Adrenal gland (tissue), 12 donors: ENCODE measurements around the gene GOLGB1. TPM values are rescaled to one million over a fixed set of nuclear protein-coding genes. Genes with fewer than 3 reads are reported as not detected.
"Not testable (repeated sequence)": the region's sequence is repeated elsewhere in the genome, so short reads cannot be mapped to it uniquely, and the experiment has no call there.

ENCODE experiments used
- DNase-seq, 7 donors: peaks; one replicate each; pipeline ENCODE4 v3.0.0-alpha.2; 2019 to 2020
- H3K27ac ChIP-seq, 5 donors: fragments of 200-600 bp; sonication (generic) in 4 of 5; 1 replicate in 3 of 5; 2 replicates in 2 of 5; pipeline versions ENCODE4 v1.5.1 to v1.8.0; 2016 to 2020; ENCODE audit warnings: mild to moderate bottlenecking in 1 of 5
- H3K27me3 ChIP-seq: fragments of 200-600 bp; 2 replicates; pipeline ENCODE4 v1.8.0; 2021
- H3K36me3 ChIP-seq, 2 donors: fragments of 200-600 bp; replicated peaks in 1 of 2; 1 replicate in 1 of 2; 2 replicates in 1 of 2; pipeline versions ENCODE4 v1.5.1 to v1.8.0; 2018 to 2022
- H3K4me1 ChIP-seq, 2 donors: fragments of 200-600 bp; replicated peaks in 1 of 2; 1 replicate in 1 of 2; 2 replicates in 1 of 2; pipeline versions ENCODE4 v1.5.1 to v1.8.0; 2018 to 2021
- H3K4me3 ChIP-seq, 4 donors: fragments of 200-600 bp; sonication (generic) in 3 of 4; one replicate each; pipeline ENCODE4 v1.5.1; 2016 to 2018
- H3K9me3 ChIP-seq, 3 donors: fragments of 200-600 bp; sonication (generic) in 1 of 3; replicated peaks in 1 of 3; 1 replicate in 2 of 3; 2 replicates in 1 of 3; pipeline versions ENCODE4 v1.5.1 to v1.8.0; 2016 to 2021
- POLR2A ChIP-seq, 2 donors: fragments of 450-650 bp; IDR thresholded peaks; one replicate each; pipeline ENCODE4 v1.6.1; 2017; ENCODE audit warnings: antibody characterized with exemption in 2 of 2, mild to moderate bottlenecking in 2 of 2, moderate library complexity in 1 of 2
- WGBS, 4 donors: extraction: QIAGEN DNeasy Blood & Tissue Kit in 2 of 4; methylation state at CpG; one replicate each; pipeline versions ENCODE4 v1.1.5 to v1.1.7; 2013 to 2017; 5-methylcytosine and 5-hydroxymethylcytosine counted together
- intact Hi-C, 2 donors: fragments of 100-400 bp; cut with DNase I; formaldehyde crosslinking; loops; one replicate each; pipeline versions ENCODE4 v1.14.1 to v1.15.0; 2022 to 2023
- polyA plus RNA-seq, 3 donors: library from polyadenylated mRNA; stranded (reverse); fragments of 200-250 nt in 2 of 3; fragments of 350-450 nt in 1 of 3; fragmentation: Illumina TruSeq in 1 of 3; extraction: RNeasy Lipid Tissue Mini Kit (QIAGEN cat#74804) in 1 of 3; gene quantifications; one replicate each; pipeline ENCODE4 v1.2.3, GENCODE V29; 2013 to 2014
- total RNA-seq, 9 donors: library from RNA; depleted of rRNA in 4 of 9; stranded (reverse); fragments of >200 nt in 4 of 9; fragments of 120-200 nt in 1 of 9; fragmentation: NEBNext Ultra II Directional in 1 of 9; extraction: Animal tissue kit (Norgen Biotek cat#: 25700) in 1 of 9; gene quantifications; one replicate each; pipeline versions ENCODE4 v1.1.0 to v1.2.4, GENCODE V29; 2013 to 2023
- TF ChIP-seq, protein P1 (sequence below), 6 experiments: fragments of 450-650 bp in 4 of 6; fragments of 200-600 bp in 2 of 6; sonication (generic) in 1 of 6; IDR thresholded peaks; 1 replicate in 5 of 6; 2 replicates in 1 of 6; pipeline versions ENCODE4 v1.5.1 to v1.8.0; 2016 to 2021; ENCODE audit warnings: antibody characterized with exemption in 6 of 6, mild to moderate bottlenecking in 2 of 6, moderate library complexity in 1 of 6
- donor health status: healthy with polysubstance abuse.
- donor health status: Bipolar disorder and iron deficiency.
- donor health status: DM: yes; HTN: yes; CAD: no.
- donor health status: DM: no; HTN: no; CAD: no.
- donor health status: DM: no; HTN: no; CAD: no.
- donor health status: DM: yes; HTN: yes; CAD: no.

GOLGB1 gene
- total and polyA plus RNA-seq, 12 donors = 31.6 to 118 (median 73.3) TPM

DNA sequence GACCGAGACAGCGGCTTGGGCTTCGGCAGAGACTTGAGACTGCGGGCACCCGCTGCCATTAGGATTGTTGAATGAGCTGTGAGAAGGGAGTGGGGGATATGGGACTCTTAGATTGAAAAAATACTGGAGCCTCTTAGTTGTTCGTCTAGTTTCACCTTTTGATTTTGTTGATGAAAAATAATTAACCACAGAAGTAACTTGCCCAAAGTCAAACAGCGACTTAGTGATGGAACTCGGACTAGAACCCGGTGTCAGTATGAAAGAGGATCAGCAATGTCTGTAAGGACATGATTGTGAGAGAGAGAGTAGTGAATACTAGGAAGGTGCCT lies 510 bp upstream of the GOLGB1 start:
- Histone ChIP-seq H3K27me3 (no peaks in the 10 kb centered on the region), H3K9me3 (no peaks in the 10 kb centered on the region), H3K4me3 (peak overlapping the region in 3 of 4 donors; percentile 23 to 75 (median 52)), H3K36me3 (no peaks in the 10 kb centered on the region), H3K4me1 (peaks cover 10 to 35% of the 10 kb centered on the region in 2 donors), H3K27ac (peak overlapping the region in 3 of 5 donors; percentile 52 to 96 (median 87))
- TF ChIP-seq POLR2A (IDR thresholded peaks at IDR 0.05) = no peak
- TF ChIP-seq, protein P1, sequence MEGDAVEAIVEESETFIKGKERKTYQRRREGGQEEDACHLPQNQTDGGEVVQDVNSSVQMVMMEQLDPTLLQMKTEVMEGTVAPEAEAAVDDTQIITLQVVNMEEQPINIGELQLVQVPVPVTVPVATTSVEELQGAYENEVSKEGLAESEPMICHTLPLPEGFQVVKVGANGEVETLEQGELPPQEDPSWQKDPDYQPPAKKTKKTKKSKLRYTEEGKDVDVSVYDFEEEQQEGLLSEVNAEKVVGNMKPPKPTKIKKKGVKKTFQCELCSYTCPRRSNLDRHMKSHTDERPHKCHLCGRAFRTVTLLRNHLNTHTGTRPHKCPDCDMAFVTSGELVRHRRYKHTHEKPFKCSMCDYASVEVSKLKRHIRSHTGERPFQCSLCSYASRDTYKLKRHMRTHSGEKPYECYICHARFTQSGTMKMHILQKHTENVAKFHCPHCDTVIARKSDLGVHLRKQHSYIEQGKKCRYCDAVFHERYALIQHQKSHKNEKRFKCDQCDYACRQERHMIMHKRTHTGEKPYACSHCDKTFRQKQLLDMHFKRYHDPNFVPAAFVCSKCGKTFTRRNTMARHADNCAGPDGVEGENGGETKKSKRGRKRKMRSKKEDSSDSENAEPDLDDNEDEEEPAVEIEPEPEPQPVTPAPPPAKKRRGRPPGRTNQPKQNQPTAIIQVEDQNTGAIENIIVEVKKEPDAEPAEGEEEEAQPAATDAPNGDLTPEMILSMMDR (IDR thresholded peaks at IDR 0.05) = no peak
- no peak for DNase-seq
- intact Hi-C loops = no loop called here
- 1 to 2% (median 2%) methylated on average over 7 to 9 of the region's 9 CpGs for WGBS, 4 donors

DNA sequence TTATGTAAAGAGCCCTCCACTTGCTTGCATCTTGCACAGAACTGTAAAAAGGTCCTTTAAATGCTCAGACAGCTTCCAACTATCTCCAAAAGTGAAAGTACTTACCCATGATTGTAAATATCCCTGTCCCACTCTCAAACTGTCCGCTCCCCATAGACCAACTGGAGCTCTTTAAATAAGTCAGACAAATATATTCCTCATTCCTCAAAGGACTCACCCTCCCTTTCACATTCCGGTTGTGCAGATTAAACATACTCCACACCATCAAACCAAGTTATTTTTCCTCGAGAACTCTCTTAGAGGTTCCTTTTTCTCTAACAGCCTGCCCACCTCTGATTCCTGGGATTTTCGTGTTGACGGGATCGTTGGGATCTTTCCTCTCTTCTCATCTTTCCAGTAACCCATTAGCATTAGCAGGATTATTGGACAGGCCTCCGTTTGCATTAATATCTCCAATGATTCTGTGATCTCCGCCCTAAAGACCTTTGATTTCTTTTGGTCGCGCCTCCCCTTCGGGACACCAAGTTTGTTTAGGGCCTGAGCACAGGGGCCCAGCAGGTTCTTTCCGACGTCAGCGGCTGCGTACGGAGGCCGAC lies 763 bp downstream of the GOLGB1 start:
- intact Hi-C loops = no loop called here
- peak overlapping the region; percentile 87 to 97 (median 96) for H3K27ac ChIP-seq
- no peaks in the 10 kb centered on the region for H3K9me3 ChIP-seq
- TF ChIP-seq POLR2A (IDR thresholded peaks at IDR 0.05) = no peak
- TF ChIP-seq, protein P1 (IDR thresholded peaks at IDR 0.05) = no peak
- no peaks in the 10 kb centered on the region for H3K27me3 ChIP-seq
- H3K4me1 ChIP-seq = peaks cover 10 to 46% of the 10 kb centered on the region in 2 donors
- no peaks in the 10 kb centered on the region for H3K36me3 ChIP-seq
- peak overlapping the region; percentile 62 to 97 (median 74) for H3K4me3 ChIP-seq
- WGBS, 4 donors = 0 to 1% (median 1%) methylated on average over 15 to 17 of the region's 17 CpGs
- DNase-seq = peak; percentile 66 to 87 (median 80)

GRCh38 chr3:121747976-121748375 lies 1.6 kb downstream of the GOLGB1 start:
- H3K36me3 ChIP-seq = no peaks in the 10 kb centered on the region
- no peaks in the 10 kb centered on the region for H3K27me3 ChIP-seq
- TF ChIP-seq, protein P1 (IDR thresholded peaks at IDR 0.05) = no peak
- TF ChIP-seq POLR2A (IDR thresholded peaks at IDR 0.05) = no peak
- peaks cover 10 to 49% of the 10 kb centered on the region in 2 donors for H3K4me1 ChIP-seq
- H3K27ac ChIP-seq = peak overlapping the region in 3 of 5 donors; percentile 87 to 97 (median 96)
- DNase-seq = no peak
- intact Hi-C loops = no loop called here
- peak overlapping the region in 1 of 4 donors; percentile 75 for H3K4me3 ChIP-seq
- WGBS, 4 donors = 12 to 20% (median 17%) methylated on average over 3 of the region's 3 CpGs
- H3K9me3 ChIP-seq = no peaks in the 10 kb centered on the region

DNA sequence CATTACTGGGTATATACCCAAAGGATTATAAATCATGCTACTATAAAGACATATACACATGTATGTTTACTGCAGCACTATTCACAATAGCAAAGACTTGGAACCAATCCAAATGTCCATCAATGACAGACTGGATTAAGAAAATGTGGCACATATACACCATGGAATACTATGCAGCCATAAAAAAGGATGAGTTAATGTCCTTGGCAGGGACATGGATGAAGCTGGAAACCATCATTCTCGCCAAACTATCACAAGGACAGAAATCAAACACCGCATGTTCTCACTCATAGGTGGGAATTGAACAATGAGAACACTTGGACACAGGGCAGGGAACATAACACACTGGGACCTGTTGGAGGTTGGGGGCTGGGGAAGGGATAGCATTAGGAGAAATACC lies 6.4 kb downstream of the GOLGB1 start:
- intact Hi-C loops, H3K36me3 ChIP-seq, H3K27ac ChIP-seq, H3K4me3 ChIP-seq, H3K27me3 ChIP-seq, DNase-seq, H3K9me3 ChIP-seq: not testable (repeated sequence)
- peaks cover 4 to 60% of the 10 kb centered on the region in 2 donors for H3K4me1 ChIP-seq
- 97 to 100% (median 98%) methylated on average over 2 of the region's 2 CpGs for WGBS, 4 donors

- intact Hi-C loops = no loop called here
- H3K4me1 ChIP-seq = peaks cover 0 to 44% of the 10 kb centered on the region in 2 donors
- no peaks in the 10 kb centered on the region for H3K27me3 ChIP-seq
- TF ChIP-seq, protein P1 (IDR thresholded peaks at IDR 0.05) = no peak
- no peak for TF ChIP-seq POLR2A (IDR thresholded peaks at IDR 0.05)
- no peak overlapping the region for H3K27ac ChIP-seq
- no peak for DNase-seq
- H3K36me3 ChIP-seq = no peaks in the 10 kb centered on the region
- WGBS, 4 donors = 51 to 62% (median 54%) methylated on average over 2 of the region's 2 CpGs
- H3K4me3 ChIP-seq = no peak overlapping the region
- H3K9me3 ChIP-seq = peaks cover 0 to 4% (median 0%) of the 10 kb centered on the region in 3 donors
Measured at GRCh38 chr3:121740896-121741295, 8.6 kb downstream of the GOLGB1 start.
